Stimulated activated CD8-positive, alpha-beta memory T cell treated with anti-CD3 and anti-CD28 coated beads, Interleukin-4, amount 100 ng/mL, for 1 hour (primary cell): Measurements from ENCODE around the gene SDK2.

ENCODE experiments used
- DNase-seq, 2 donors: peaks; one replicate each; pipeline ENCODE4 v3.0.0-alpha.2; 2020; ENCODE audit warnings: low read depth in 2 of 2, low spot score in 1 of 2

SDK2 gene

GRCh38 chr17:73544333-73544732 is 99.9 kb downstream of the SDK2 start:
- DNase-seq, result no peak

GRCh38 chr17:73542323-73542722 is 101.9 kb downstream of the SDK2 start:
- no peak for DNase-seq

GRCh38 chr17:73541561-73541981 is 102.7 kb downstream of the SDK2 start:
- no peak for DNase-seq

- no peak for DNase-seq
Measured at GRCh38 chr17:73541111-73541510, 103.1 kb downstream of the SDK2 start.

- no peak for DNase-seq
Measured at GRCh38 chr17:73539166-73539565, 105.1 kb downstream of the SDK2 start.

GRCh38 chr17:73538445-73538844 is 105.8 kb downstream of the SDK2 start:
- DNase-seq, result no peak

- DNase-seq, result no peak
Measured at GRCh38 chr17:73536700-73537605, 107.3 kb downstream of the SDK2 start.

GRCh38 chr17:73535746-73536145 is 108.5 kb downstream of the SDK2 start:
- no peak for DNase-seq

- DNase-seq, result no peak
Measured at GRCh38 chr17:73534209-73534909, 109.9 kb downstream of the SDK2 start.

- DNase-seq, result no peak
Measured at GRCh38 chr17:73533781-73534180, 110.5 kb downstream of the SDK2 start.

GRCh38 chr17:73533127-73533526 is 111.1 kb downstream of the SDK2 start:
- DNase-seq, result no peak

GRCh38 chr17:73532421-73532901 is 111.8 kb downstream of the SDK2 start:
- DNase-seq, result no peak

GRCh38 chr17:73531158-73531557 is 113.1 kb downstream of the SDK2 start:
- DNase-seq, result no peak

GRCh38 chr17:73528679-73529078 is 115.6 kb downstream of the SDK2 start:
- no peak for DNase-seq

GRCh38 chr17:73526952-73527351 is 117.3 kb downstream of the SDK2 start:
- no peak for DNase-seq

GRCh38 chr17:73524941-73525679 is 119.1 kb downstream of the SDK2 start:
- DNase-seq, result no peak

- DNase-seq, result no peak
Measured at GRCh38 chr17:73522696-73523095, 121.5 kb downstream of the SDK2 start.

- no peak for DNase-seq
Measured at GRCh38 chr17:73522107-73522506, 122.1 kb downstream of the SDK2 start.

- DNase-seq, result no peak
Measured at GRCh38 chr17:73521376-73521775, 122.9 kb downstream of the SDK2 start.

GRCh38 chr17:73520369-73520761 is 123.9 kb downstream of the SDK2 start:
- no peak for DNase-seq

GRCh38 chr17:73519714-73520368 is 124.4 kb downstream of the SDK2 start:
- no peak for DNase-seq
